Calu3 (cell line): ENCODE data around the gene DGCR6L. TPM values are rescaled to one million over a fixed set of nuclear protein-coding genes. Genes with fewer than 3 reads are reported as not detected.

Experiments
- BruUV-seq: library from RNA; stranded (reverse); fragments of 400-500 nt; replicated peaks from 2 replicates; lab custom pipeline; 2021; lab: Mats Ljungman, UMichigan
- CTCF ChIA-PET: fragments of 300-600 bp; sonication (Branson Sonifier 250); formaldehyde crosslinking; loops from one replicate; lab custom pipeline; 2022; ENCODE audit warnings: antibody characterized with exemption; lab: Charles Lee
- DNase-seq: peaks from one replicate; pipeline ENCODE4 v3.0.0; 2022
- H3K27ac Mint-ChIP-seq: one replicate; pipeline ENCODE4 v1.8.0; 2022; ENCODE audit warnings: mixed read lengths; ENCODE audit not compliant: unreplicated experiment
- H3K27me3 Mint-ChIP-seq: one replicate; pipeline ENCODE4 v1.8.0; 2022; ENCODE audit warnings: mixed read lengths; ENCODE audit not compliant: unreplicated experiment
- H3K36me3 Mint-ChIP-seq: one replicate; pipeline ENCODE4 v1.8.0; 2022; ENCODE audit warnings: mild to moderate bottlenecking, moderate library complexity, mixed read lengths; ENCODE audit not compliant: insufficient read depth, unreplicated experiment
- H3K4me1 Mint-ChIP-seq: one replicate; pipeline ENCODE4 v1.8.0; 2022; ENCODE audit warnings: mild to moderate bottlenecking, low read depth, mixed read lengths; ENCODE audit not compliant: unreplicated experiment
- H3K4me3 Mint-ChIP-seq: one replicate; pipeline ENCODE4 v1.8.0; 2022; ENCODE audit warnings: mild to moderate bottlenecking, low read depth, moderate library complexity, mixed read lengths; ENCODE audit not compliant: unreplicated experiment
- H3K9me3 Mint-ChIP-seq: one replicate; pipeline ENCODE4 v1.8.0; 2022; ENCODE audit warnings: low read depth, mixed read lengths; ENCODE audit not compliant: unreplicated experiment
- CTCF ChIP-seq: fragments of 200-600 bp; IDR thresholded peaks from one replicate; pipeline ENCODE4 v1.8.0; 2022; ENCODE audit warnings: antibody characterized with exemption; ENCODE audit not compliant: unreplicated experiment
- intact Hi-C: fragments of 100-400 bp; cut with micrococcal nuclease; formaldehyde crosslinking; loops from one replicate; pipeline ENCODE4 v1.10.0; 2022; ENCODE audit not compliant: unreplicated experiment
- total RNA-seq: library from RNA; stranded (reverse); gene quantifications from 2 replicates; pipeline ENCODE4 v1.2.3, GENCODE V29; 2022

DGCR6L gene
- total RNA-seq, 1 experiment from 2014 or later, result 39.6 TPM

DNA sequence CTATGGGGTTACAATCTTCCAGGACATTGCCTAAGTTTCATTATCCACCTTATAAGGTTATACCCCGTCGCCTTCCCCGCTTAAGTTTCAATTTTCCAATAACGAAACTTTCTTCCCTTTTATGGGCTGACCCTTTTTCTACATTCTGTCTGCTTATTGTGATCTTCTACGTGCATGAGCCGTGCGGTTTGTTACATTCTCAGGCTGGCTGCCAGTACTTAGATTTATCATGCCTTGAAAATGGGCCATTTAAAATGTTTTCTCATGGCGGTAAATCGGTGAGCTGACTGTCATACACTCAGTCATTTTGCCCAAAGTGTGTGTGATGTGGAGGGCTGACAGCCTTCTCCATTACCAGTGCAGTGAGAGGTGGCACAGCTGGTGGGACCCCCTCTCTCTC, 23.3 kb downstream of the DGCR6L start:
- no peak for DNase-seq
- Mint-ChIP-seq H3K27ac (no peak overlapping the region), H3K9me3 (no peaks in the 10 kb centered on the region), H3K4me1 (peaks cover 15% of the 10 kb centered on the region), H3K36me3 (peaks cover 25% of the 10 kb centered on the region), H3K27me3 (peaks cover 90% of the 10 kb centered on the region), H3K4me3 (no peak overlapping the region)
- intact Hi-C loops, result no loop called here
- TF ChIP-seq CTCF, result no peak
- CTCF ChIA-PET, result no interaction called here
- BruUV-seq, result no TSS peak

- no TSS peak for BruUV-seq
- TF ChIP-seq CTCF, result no peak
- no peaks in the 10 kb centered on the region for H3K9me3 Mint-ChIP-seq
- H3K27ac Mint-ChIP-seq, result no peak overlapping the region
- no peak for DNase-seq
- peaks cover 20% of the 10 kb centered on the region for H3K36me3 Mint-ChIP-seq
- CTCF ChIA-PET, result interaction anchor here (0.6 kb wide), 1 partner anchor 136 kb away, joined by 4 read pairs; no protein-coding TSS in a partner anchor
- H3K4me1 Mint-ChIP-seq, result peaks cover 8% of the 10 kb centered on the region
- intact Hi-C loops, result no loop called here
- peaks cover 90% of the 10 kb centered on the region for H3K27me3 Mint-ChIP-seq
- H3K4me3 Mint-ChIP-seq, result no peak overlapping the region
These were observed 24.4 kb downstream of the DGCR6L start for GRCh38 chr22:20295262-20296064.

- Mint-ChIP-seq H3K36me3 (peaks cover 8% of the 10 kb centered on the region), H3K27ac (no peak overlapping the region), H3K9me3 (no peaks in the 10 kb centered on the region), H3K4me1 (no peaks in the 10 kb centered on the region), H3K27me3 (peaks cover 100% of the 10 kb centered on the region), H3K4me3 (no peak overlapping the region)
- no peak for DNase-seq
- intact Hi-C loops, result no loop called here
- no peak for TF ChIP-seq CTCF
- no TSS peak for BruUV-seq
- CTCF ChIA-PET, result interaction anchor here (1.4 kb wide), 1 partner anchor 136 kb away, joined by 3 read pairs; no protein-coding TSS in a partner anchor
These were observed 27.1 kb downstream of the DGCR6L start for GRCh38 chr22:20292673-20293232.

GRCh38 chr22:20292108-20292507, 27.8 kb downstream of the DGCR6L start:
- TF ChIP-seq CTCF, result no peak
- no peaks in the 10 kb centered on the region for H3K4me1 Mint-ChIP-seq
- DNase-seq, result no peak
- no peak overlapping the region for H3K27ac Mint-ChIP-seq
- H3K27me3 Mint-ChIP-seq, result peaks cover 100% of the 10 kb centered on the region
- intact Hi-C loops, result no loop called here
- CTCF ChIA-PET, result no interaction called here
- BruUV-seq, result no TSS peak
- H3K36me3 Mint-ChIP-seq, result peaks cover 4% of the 10 kb centered on the region
- H3K4me3 Mint-ChIP-seq, result no peak overlapping the region
- H3K9me3 Mint-ChIP-seq, result no peaks in the 10 kb centered on the region
